Type B pancreatic cell (in vitro differentiated cells): ENCODE measurements around the gene LRP1B. TPM values are rescaled to one million over a fixed set of nuclear protein-coding genes. Genes with fewer than 3 reads are reported as not detected.

Experiments used
- DNase-seq: peaks from one replicate; pipeline ENCODE4 v3.0.0; 2021; ENCODE audit warnings: mixed read lengths; ENCODE audit not compliant: unreplicated experiment; ENCODE audit errors: extremely low spot score
- H3K27ac Mint-ChIP-seq: 2 replicates; pipeline ENCODE4 v1.8.0; 2021; ENCODE audit warnings: mild to moderate bottlenecking, mixed read lengths
- H3K27me3 Mint-ChIP-seq: 2 replicates; pipeline ENCODE4 v1.8.0; 2021; ENCODE audit warnings: mixed read lengths
- H3K36me3 Mint-ChIP-seq: 2 replicates; pipeline ENCODE4 v1.8.0; 2021; ENCODE audit warnings: mixed read lengths
- H3K4me1 Mint-ChIP-seq: one replicate; pipeline ENCODE4 v1.8.0; 2021; ENCODE audit warnings: mixed read lengths; ENCODE audit not compliant: unreplicated experiment
- H3K4me3 Mint-ChIP-seq: 2 replicates; pipeline ENCODE4 v1.8.0; 2021; ENCODE audit warnings: mild to moderate bottlenecking, mixed read lengths
- H3K9me3 Mint-ChIP-seq: 2 replicates; pipeline ENCODE4 v1.8.0; 2021; ENCODE audit warnings: mixed read lengths
- total RNA-seq: library from RNA; stranded (reverse); gene quantifications from 2 replicates; pipeline ENCODE4 v1.2.1, GENCODE V29; 2021; ENCODE audit warnings: low replicate concordance
- TF ChIP-seq, protein P1 (sequence below): fragments of 200-600 bp; sonication (generic); conservative IDR thresholded peaks from 2 replicates; pipeline ENCODE4 v1.5.0; 2021; ENCODE audit warnings: antibody characterized with exemption, mild to moderate bottlenecking

The LRP1B gene
- total RNA-seq, 1 donor from 2014 or later: 16.0 TPM

DNA sequence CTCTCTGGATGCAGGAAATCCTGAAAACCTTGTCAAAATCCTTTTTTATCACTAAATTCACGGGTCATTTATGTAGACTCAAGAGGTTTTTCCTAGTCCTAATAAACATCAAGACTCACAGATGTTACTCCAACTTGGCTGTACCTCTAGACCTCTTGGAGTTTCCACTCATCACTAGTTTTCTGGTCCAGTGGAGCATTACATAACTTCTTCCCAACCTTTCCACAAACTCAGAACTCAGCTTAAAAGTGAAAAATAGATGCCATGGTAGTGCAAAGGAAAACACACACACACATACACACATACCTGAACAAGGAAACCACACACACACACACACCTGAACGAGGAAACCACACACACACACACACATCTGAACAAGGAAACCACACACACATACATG, 807.2 kb downstream of the LRP1B start:
- Mint-ChIP-seq H3K9me3 (no peaks in the 10 kb centered on the region), H3K36me3 (no peaks in the 10 kb centered on the region), H3K27ac (no peak overlapping the region), H3K27me3 (no peaks in the 10 kb centered on the region), H3K4me3 (no peak overlapping the region), H3K4me1 (no peaks in the 10 kb centered on the region)
- DNase-seq: no peak
- TF ChIP-seq, protein P1, sequence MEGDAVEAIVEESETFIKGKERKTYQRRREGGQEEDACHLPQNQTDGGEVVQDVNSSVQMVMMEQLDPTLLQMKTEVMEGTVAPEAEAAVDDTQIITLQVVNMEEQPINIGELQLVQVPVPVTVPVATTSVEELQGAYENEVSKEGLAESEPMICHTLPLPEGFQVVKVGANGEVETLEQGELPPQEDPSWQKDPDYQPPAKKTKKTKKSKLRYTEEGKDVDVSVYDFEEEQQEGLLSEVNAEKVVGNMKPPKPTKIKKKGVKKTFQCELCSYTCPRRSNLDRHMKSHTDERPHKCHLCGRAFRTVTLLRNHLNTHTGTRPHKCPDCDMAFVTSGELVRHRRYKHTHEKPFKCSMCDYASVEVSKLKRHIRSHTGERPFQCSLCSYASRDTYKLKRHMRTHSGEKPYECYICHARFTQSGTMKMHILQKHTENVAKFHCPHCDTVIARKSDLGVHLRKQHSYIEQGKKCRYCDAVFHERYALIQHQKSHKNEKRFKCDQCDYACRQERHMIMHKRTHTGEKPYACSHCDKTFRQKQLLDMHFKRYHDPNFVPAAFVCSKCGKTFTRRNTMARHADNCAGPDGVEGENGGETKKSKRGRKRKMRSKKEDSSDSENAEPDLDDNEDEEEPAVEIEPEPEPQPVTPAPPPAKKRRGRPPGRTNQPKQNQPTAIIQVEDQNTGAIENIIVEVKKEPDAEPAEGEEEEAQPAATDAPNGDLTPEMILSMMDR: no peak

DNA sequence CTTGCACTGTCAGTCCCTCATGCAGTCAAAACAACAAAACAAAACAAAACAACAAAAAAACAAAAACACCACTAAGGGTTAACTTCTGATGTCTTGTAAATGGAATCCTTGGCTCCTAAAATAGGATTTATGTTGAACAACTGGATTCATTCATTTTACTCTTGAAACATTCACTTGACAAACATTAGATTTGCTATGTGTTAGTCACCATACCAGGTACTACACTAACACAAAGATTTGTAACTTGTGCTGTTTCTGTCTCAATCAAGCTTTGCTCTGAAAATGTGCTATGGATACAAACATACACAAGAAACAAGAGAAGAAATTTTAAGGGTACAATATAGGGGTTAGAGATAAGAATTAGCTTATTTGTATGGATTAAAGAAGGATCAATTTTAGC, 812.8 kb downstream of the LRP1B start:
- TF ChIP-seq, protein P1: no peak
- no peak for DNase-seq
- H3K4me3 Mint-ChIP-seq: no peak overlapping the region
- H3K4me1 Mint-ChIP-seq: no peaks in the 10 kb centered on the region
- peak overlapping the region; percentile 79 for H3K27ac Mint-ChIP-seq
- no peaks in the 10 kb centered on the region for H3K36me3 Mint-ChIP-seq
- peaks cover 6% of the 10 kb centered on the region for H3K9me3 Mint-ChIP-seq
- no peaks in the 10 kb centered on the region for H3K27me3 Mint-ChIP-seq

DNA sequence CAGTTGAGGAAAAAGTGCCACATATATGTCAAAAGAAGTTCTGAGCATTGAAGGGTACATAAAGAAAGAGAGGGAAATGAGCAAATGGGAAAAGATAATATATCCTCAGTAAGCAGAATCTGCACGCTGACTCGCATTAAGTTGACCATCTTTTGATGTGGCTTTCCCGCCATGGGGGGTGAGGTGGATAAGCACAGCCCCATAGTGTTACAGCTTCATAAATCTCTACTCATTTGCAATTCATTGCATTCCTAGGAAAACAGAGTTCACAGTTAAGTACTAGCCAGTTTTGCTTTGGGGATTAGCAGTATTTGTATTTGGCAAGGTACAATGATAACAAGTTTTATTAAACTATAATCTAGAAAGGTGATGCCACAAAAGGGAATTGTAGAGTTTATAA, 814.2 kb downstream of the LRP1B start:
- no peak for DNase-seq
- Mint-ChIP-seq H3K27ac (no peak overlapping the region), H3K36me3 (no peaks in the 10 kb centered on the region), H3K9me3 (peaks cover 6% of the 10 kb centered on the region), H3K4me1 (no peaks in the 10 kb centered on the region), H3K4me3 (no peak overlapping the region), H3K27me3 (no peaks in the 10 kb centered on the region)
- TF ChIP-seq, protein P1: no peak

DNA sequence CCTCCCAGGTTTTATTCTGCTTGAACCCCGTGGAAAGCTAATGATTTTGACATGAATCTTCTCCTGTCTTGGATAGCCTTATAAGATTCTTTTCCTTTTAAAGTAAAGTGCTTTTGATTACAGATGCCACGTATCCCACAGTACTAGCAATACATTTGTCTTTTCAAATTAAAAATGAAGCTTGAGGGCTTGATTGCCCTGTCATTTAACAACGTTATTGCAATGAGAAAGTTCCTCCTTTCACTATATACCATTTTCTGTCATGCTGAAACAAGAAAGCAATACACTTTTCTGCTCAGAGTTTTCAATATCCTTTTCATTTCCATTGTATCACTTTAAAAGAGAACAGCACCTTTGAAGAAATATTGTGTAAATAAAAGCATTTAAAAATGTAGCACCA, 814.7 kb downstream of the LRP1B start:
- Mint-ChIP-seq H3K27me3 (no peaks in the 10 kb centered on the region), H3K27ac (no peak overlapping the region), H3K4me3 (no peak overlapping the region), H3K36me3 (no peaks in the 10 kb centered on the region), H3K4me1 (no peaks in the 10 kb centered on the region), H3K9me3 (peaks cover 6% of the 10 kb centered on the region)
- TF ChIP-seq, protein P1: no peak
- no peak for DNase-seq

- H3K36me3 Mint-ChIP-seq: no peaks in the 10 kb centered on the region
- DNase-seq: no peak
- TF ChIP-seq, protein P1: no peak
- H3K27me3 Mint-ChIP-seq: no peaks in the 10 kb centered on the region
- no peaks in the 10 kb centered on the region for H3K4me1 Mint-ChIP-seq
- H3K9me3 Mint-ChIP-seq: peaks cover 6% of the 10 kb centered on the region
- H3K4me3 Mint-ChIP-seq: no peak overlapping the region
- no peak overlapping the region for H3K27ac Mint-ChIP-seq
Observed at GRCh38 chr2:141313972-141314371, 816.8 kb downstream of the LRP1B start.

DNA sequence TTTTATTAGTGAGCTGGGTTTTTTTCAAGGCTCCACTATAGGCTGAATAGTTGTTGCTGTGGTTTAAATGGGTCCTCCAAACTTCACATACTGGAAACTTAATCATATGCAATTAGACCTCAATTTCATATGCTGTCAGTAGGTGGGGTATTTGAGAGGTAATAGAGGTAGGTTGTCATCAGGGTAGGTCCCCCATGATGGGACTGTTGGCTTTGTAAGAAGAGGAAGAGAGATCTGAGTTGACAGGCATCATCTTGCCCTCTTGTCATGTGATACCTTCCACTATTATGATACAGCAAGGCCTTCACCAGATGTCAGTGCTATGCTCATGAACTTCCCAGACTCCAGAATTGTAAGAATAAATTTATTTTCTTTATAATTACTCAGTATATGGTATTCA, 819.4 kb downstream of the LRP1B start:
- H3K4me3 Mint-ChIP-seq: no peak overlapping the region

More for the DNA sequence above, 819.4 kb downstream of the LRP1B start:
- H3K27ac Mint-ChIP-seq: no peak overlapping the region
- TF ChIP-seq, protein P1: no peak
- no peaks in the 10 kb centered on the region for H3K36me3 Mint-ChIP-seq
- no peaks in the 10 kb centered on the region for H3K9me3 Mint-ChIP-seq
- H3K27me3 Mint-ChIP-seq: no peaks in the 10 kb centered on the region
- no peaks in the 10 kb centered on the region for H3K4me1 Mint-ChIP-seq
- no peak for DNase-seq
